Erythroblast (primary cell): ENCODE measurements around the gene NRG3.

Source experiments
- GATA1 ChIP-seq: IDR thresholded peaks from 2 replicates; pipeline ENCODE4 v1.6.1; 2011; ENCODE audit warnings: low read depth, mild to moderate bottlenecking, control low read depth, low read length, moderate library complexity
- POLR2A ChIP-seq: IDR thresholded peaks from 2 replicates; pipeline ENCODE4 v1.6.1; 2011; ENCODE audit warnings: mild to moderate bottlenecking, low read length

GRCh38 chr10:82925547-82925946, 1050.6 kb downstream of the NRG3 start:
- TF ChIP-seq POLR2A = no peak
- TF ChIP-seq GATA1 = no peak
